OCI-LY3 (cell line): Measurements from ENCODE around the gene ZNF358.

ENCODE experiments used
- H2AFZ ChIP-seq: fragments of 200-600, 300-600 bp; shearing (Covaris generic); 2 replicates; pipeline ENCODE4 v1.6.0; 2014; ENCODE audit warnings: antibody characterized with exemption, low read depth, low read length
- H3K27ac ChIP-seq: fragments of 200-600, 300-600 bp; sonication (generic); 2 replicates; pipeline ENCODE4 v1.5.1; 2014; ENCODE audit warnings: mild to moderate bottlenecking, low read length, moderate library complexity, mixed read lengths
- H3K27me3 ChIP-seq: fragments of 200-600, 300-600 bp; sonication (generic); 2 replicates; pipeline ENCODE4 v1.6.1; 2014; ENCODE audit warnings: low read depth, low read length, mixed read lengths
- H3K36me3 ChIP-seq: fragments of 200-600, 300-600 bp; sonication (generic); replicated peaks from 2 replicates; pipeline ENCODE3; 2014; ENCODE audit warnings: low read depth, low read length, mixed read lengths
- H3K4me1 ChIP-seq: fragments of 300-600, 200-600 bp; sonication (generic); 2 replicates; pipeline ENCODE4 v1.6.1; 2014; ENCODE audit warnings: low read length, mixed read lengths
- H3K4me2 ChIP-seq: fragments of 200-600, 300-600 bp; sonication (generic); 2 replicates; pipeline ENCODE4 v1.6.1; 2014; ENCODE audit warnings: low read length, mixed read lengths
- H3K4me3 ChIP-seq: fragments of 300-600, 200-600 bp; sonication (generic); 2 replicates; pipeline ENCODE4 v1.5.1; 2014; ENCODE audit warnings: antibody characterized with exemption, mild to moderate bottlenecking, low read length, moderate library complexity
- H3K79me2 ChIP-seq: fragments of 300-600, 200-600 bp; shearing (Covaris generic); 2 replicates; pipeline ENCODE4 v1.6.1; 2014; ENCODE audit warnings: mild to moderate bottlenecking, low read length, mixed read lengths
- H3K9ac ChIP-seq: fragments of 300-600, 200-600 bp; shearing (Covaris generic); 2 replicates; pipeline ENCODE4 v1.6.0; 2014; ENCODE audit warnings: mild to moderate bottlenecking, low read length, moderate library complexity
- H3K9me3 ChIP-seq: fragments of 200-600, 300-600 bp; shearing (Covaris generic); 2 replicates; pipeline ENCODE4 v1.6.1; 2014; ENCODE audit warnings: low read length, mixed read lengths; ENCODE audit not compliant: insufficient read depth
- H4K20me1 ChIP-seq: fragments of 200-600, 300-600 bp; sonication (generic); 2 replicates; pipeline ENCODE4 v1.6.1; 2016; ENCODE audit warnings: low read length, mixed read lengths; ENCODE audit not compliant: insufficient read depth
- EZH2phosphoT487 ChIP-seq: fragments of 200-600 bp; shearing (Covaris generic); IDR thresholded peaks from 2 replicates; pipeline ENCODE4 v1.6.1; 2018; ENCODE audit warnings: antibody characterized with exemption, mixed run types, low read depth
- TF ChIP-seq, protein P1 (sequence below): fragments of 200-600, 300-600 bp; sonication (generic); IDR thresholded peaks from 2 replicates; pipeline ENCODE4 v1.5.1; 2014; ENCODE audit warnings: antibody characterized with exemption, low read length, low read depth

Gene ZNF358

DNA sequence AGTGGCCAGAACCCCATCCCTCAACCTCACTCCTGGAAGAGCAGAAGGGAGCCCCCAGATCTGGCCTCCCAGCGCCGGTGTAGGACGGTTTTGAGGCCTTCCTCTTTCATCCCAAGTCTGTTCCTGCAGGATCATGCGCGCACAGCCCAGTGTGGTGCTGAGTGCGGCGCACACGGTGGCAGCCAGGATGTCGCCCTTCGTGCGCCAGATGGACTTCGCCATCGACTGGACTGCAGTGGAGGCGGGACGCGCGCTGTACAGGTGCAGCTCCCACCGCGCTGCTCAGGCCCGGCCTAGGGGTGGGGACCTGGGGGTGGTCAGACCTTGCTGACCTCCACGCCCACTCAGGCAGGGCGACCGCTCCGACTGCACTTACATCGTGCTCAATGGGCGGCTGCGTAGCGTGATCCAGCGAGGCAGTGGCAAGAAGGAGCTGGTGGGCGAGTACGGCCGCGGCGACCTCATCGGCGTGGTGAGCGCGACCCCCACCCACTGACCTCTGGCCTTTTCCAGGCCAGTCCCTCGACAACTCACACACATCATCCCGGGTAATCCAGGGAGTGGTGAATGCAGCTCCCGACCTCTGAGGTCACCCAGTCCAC is 34.4 kb downstream of the ZNF358 start:
- TF ChIP-seq, protein P1, sequence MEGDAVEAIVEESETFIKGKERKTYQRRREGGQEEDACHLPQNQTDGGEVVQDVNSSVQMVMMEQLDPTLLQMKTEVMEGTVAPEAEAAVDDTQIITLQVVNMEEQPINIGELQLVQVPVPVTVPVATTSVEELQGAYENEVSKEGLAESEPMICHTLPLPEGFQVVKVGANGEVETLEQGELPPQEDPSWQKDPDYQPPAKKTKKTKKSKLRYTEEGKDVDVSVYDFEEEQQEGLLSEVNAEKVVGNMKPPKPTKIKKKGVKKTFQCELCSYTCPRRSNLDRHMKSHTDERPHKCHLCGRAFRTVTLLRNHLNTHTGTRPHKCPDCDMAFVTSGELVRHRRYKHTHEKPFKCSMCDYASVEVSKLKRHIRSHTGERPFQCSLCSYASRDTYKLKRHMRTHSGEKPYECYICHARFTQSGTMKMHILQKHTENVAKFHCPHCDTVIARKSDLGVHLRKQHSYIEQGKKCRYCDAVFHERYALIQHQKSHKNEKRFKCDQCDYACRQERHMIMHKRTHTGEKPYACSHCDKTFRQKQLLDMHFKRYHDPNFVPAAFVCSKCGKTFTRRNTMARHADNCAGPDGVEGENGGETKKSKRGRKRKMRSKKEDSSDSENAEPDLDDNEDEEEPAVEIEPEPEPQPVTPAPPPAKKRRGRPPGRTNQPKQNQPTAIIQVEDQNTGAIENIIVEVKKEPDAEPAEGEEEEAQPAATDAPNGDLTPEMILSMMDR: no peak
- TF ChIP-seq EZH2phosphoT487: no peak
- H3K4me3 ChIP-seq: no peak overlapping the region
- H3K79me2 ChIP-seq: no peaks in the 10 kb centered on the region
- H3K4me1 ChIP-seq: no peaks in the 10 kb centered on the region
- no peak overlapping the region for H3K4me2 ChIP-seq
- H3K9me3 ChIP-seq: no peaks in the 10 kb centered on the region
- no peak overlapping the region for H3K9ac ChIP-seq
- peaks cover 19% of the 10 kb centered on the region for H3K36me3 ChIP-seq
- no peaks in the 10 kb centered on the region for H4K20me1 ChIP-seq
- no peak overlapping the region for H2AFZ ChIP-seq
- H3K27me3 ChIP-seq: no peaks in the 10 kb centered on the region
- H3K27ac ChIP-seq: no peak overlapping the region

- Histone ChIP-seq H2AFZ (no peak overlapping the region), H3K79me2 (no peaks in the 10 kb centered on the region), H3K9ac (no peak overlapping the region), H3K36me3 (peaks cover 19% of the 10 kb centered on the region), H3K9me3 (no peaks in the 10 kb centered on the region), H3K4me1 (no peaks in the 10 kb centered on the region), H4K20me1 (no peaks in the 10 kb centered on the region), H3K27ac (no peak overlapping the region), H3K4me2 (no peak overlapping the region), H3K27me3 (no peaks in the 10 kb centered on the region), H3K4me3 (no peak overlapping the region)
- no peak for TF ChIP-seq EZH2phosphoT487
- TF ChIP-seq, protein P1: no peak
Observed at GRCh38 chr19:7550987-7551761, 35.3 kb downstream of the ZNF358 start.

- no peak for TF ChIP-seq EZH2phosphoT487
- TF ChIP-seq, protein P1: no peak
- Histone ChIP-seq H3K79me2 (no peaks in the 10 kb centered on the region), H3K9ac (no peak overlapping the region), H4K20me1 (no peaks in the 10 kb centered on the region), H2AFZ (no peak overlapping the region), H3K27ac (no peak overlapping the region), H3K4me2 (no peak overlapping the region), H3K4me3 (no peak overlapping the region), H3K36me3 (peaks cover 31% of the 10 kb centered on the region), H3K27me3 (no peaks in the 10 kb centered on the region), H3K9me3 (no peaks in the 10 kb centered on the region), H3K4me1 (no peaks in the 10 kb centered on the region)
Observed at GRCh38 chr19:7552781-7553180, 36.9 kb downstream of the ZNF358 start.

GRCh38 chr19:7554565-7554964 is 38.7 kb downstream of the ZNF358 start:
- H3K4me3 ChIP-seq: no peak overlapping the region
- no peak overlapping the region for H3K27ac ChIP-seq
- no peak overlapping the region for H3K9ac ChIP-seq
- peaks cover 44% of the 10 kb centered on the region for H3K36me3 ChIP-seq
- H3K4me1 ChIP-seq: no peaks in the 10 kb centered on the region
- no peaks in the 10 kb centered on the region for H4K20me1 ChIP-seq
- TF ChIP-seq, protein P1: no peak
- TF ChIP-seq EZH2phosphoT487: no peak
- no peaks in the 10 kb centered on the region for H3K79me2 ChIP-seq
- no peak overlapping the region for H3K4me2 ChIP-seq
- H2AFZ ChIP-seq: no peak overlapping the region
- no peaks in the 10 kb centered on the region for H3K9me3 ChIP-seq
- no peaks in the 10 kb centered on the region for H3K27me3 ChIP-seq
